Keratinocyte (primary cell): ENCODE results near the gene EVI5.

Source experiments
- EZH2 ChIP-seq: IDR thresholded peaks from one replicate; pipeline ENCODE4 v1.6.1; 2012; ENCODE audit warnings: inconsistent platforms, mild to moderate bottlenecking, low read length, moderate library complexity
- TF ChIP-seq, protein P1 (sequence below), 3 experiments: IDR thresholded peaks in 1 of 3; conservative IDR thresholded peaks in 1 of 3; optimal IDR thresholded peaks in 1 of 3; 2 replicates in 2 of 3; 3 replicates in 1 of 3; pipeline versions ENCODE3 to v1.5.1; 2011; ENCODE audit warnings: low read length in 3 of 3, mild to moderate bottlenecking in 3 of 3, moderate library complexity in 2 of 3, control low read depth in 1 of 3, inconsistent platforms in 1 of 3; ENCODE audit not compliant: insufficient read depth in 2 of 3; ENCODE audit errors: extremely low read depth in 1 of 3

DNA sequence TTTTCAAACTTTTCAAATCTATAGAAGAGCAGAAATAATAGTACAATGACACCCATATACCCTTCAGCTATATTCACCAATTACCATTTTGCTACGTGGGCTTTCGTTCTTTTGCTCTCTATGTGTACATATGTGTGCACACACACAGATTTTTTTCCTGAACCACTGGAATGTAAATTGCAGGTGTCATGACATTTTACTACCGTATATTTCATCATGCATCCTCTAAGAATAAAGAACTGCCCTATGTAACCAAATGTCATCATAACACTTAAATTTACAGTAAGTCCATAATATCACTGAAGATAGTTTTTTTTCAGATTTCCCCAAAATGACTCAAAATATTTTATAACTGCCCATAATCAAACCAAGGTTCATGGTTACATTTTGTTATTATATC is 209.8 kb downstream of the EVI5 start:
- TF ChIP-seq, protein P1, sequence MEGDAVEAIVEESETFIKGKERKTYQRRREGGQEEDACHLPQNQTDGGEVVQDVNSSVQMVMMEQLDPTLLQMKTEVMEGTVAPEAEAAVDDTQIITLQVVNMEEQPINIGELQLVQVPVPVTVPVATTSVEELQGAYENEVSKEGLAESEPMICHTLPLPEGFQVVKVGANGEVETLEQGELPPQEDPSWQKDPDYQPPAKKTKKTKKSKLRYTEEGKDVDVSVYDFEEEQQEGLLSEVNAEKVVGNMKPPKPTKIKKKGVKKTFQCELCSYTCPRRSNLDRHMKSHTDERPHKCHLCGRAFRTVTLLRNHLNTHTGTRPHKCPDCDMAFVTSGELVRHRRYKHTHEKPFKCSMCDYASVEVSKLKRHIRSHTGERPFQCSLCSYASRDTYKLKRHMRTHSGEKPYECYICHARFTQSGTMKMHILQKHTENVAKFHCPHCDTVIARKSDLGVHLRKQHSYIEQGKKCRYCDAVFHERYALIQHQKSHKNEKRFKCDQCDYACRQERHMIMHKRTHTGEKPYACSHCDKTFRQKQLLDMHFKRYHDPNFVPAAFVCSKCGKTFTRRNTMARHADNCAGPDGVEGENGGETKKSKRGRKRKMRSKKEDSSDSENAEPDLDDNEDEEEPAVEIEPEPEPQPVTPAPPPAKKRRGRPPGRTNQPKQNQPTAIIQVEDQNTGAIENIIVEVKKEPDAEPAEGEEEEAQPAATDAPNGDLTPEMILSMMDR (optimal IDR thresholded peaks at IDR 0.05 in 1 of 3, IDR thresholded peaks at IDR 0.05 in 1 of 3, conservative IDR thresholded peaks at IDR 0.05 in 1 of 3; ENCODE audit: extremely low read depth in 1 of 3, insufficient read depth in 2 of 3, low read length in 3 of 3), result no peak
- no peak for TF ChIP-seq EZH2
